Fibroblast of lung (primary cell): Measurements from ENCODE around the gene MCOLN2. TPM values are rescaled to one million over a fixed set of nuclear protein-coding genes. Genes with fewer than 3 reads are reported as not detected.

ENCODE experiments used
- DNase-seq, 2 donors: peaks; one replicate each; pipeline versions ENCODE4 v3.0.0 to v3.0.0-alpha.2; 2010; ENCODE audit warnings: low read depth in 2 of 2
- H2AFZ ChIP-seq: 2 replicates; pipeline ENCODE4 v1.5.1; 2012; ENCODE audit warnings: low read length, control low read depth, inconsistent platforms
- H3K27ac ChIP-seq: 2 replicates; pipeline ENCODE4 v1.5.1; 2011; ENCODE audit warnings: low read length, control low read depth; ENCODE audit not compliant: insufficient read depth
- H3K27me3 ChIP-seq: 2 replicates; pipeline ENCODE4 v1.5.1; 2011; ENCODE audit warnings: mild to moderate bottlenecking, low read length; ENCODE audit not compliant: control insufficient read depth, insufficient read depth
- H3K36me3 ChIP-seq: 2 replicates; pipeline ENCODE4 v1.5.1; 2011; ENCODE audit warnings: low read length; ENCODE audit not compliant: control insufficient read depth, insufficient read depth
- H3K4me1 ChIP-seq: 2 replicates; pipeline ENCODE4 v1.5.1; 2011; ENCODE audit warnings: low read length; ENCODE audit not compliant: control insufficient read depth, insufficient read depth; ENCODE audit errors: extremely low read depth
- H3K4me2 ChIP-seq: 2 replicates; pipeline ENCODE4 v1.5.1; 2011; ENCODE audit warnings: low read length, control low read depth; ENCODE audit not compliant: insufficient read depth; ENCODE audit errors: extremely low read depth
- H3K4me3 ChIP-seq, 4 experiments: fragments of 200-600 bp in 1 of 4; sonication (generic) in 1 of 4; replicated peaks in 1 of 4; 2 replicates each; pipeline ENCODE4 v1.5.1; 2011 to 2016; ENCODE audit warnings: low read length in 4 of 4, low read depth in 3 of 4, mild to moderate bottlenecking in 3 of 4, control low read depth in 2 of 4, inconsistent platforms in 1 of 4, mixed read lengths in 1 of 4; ENCODE audit not compliant: insufficient read depth in 1 of 4; ENCODE audit errors: control extremely low read depth in 1 of 4
- H3K79me2 ChIP-seq: 2 replicates; pipeline ENCODE4 v1.5.1; 2012; ENCODE audit warnings: mild to moderate bottlenecking, low read length, inconsistent platforms; ENCODE audit not compliant: control insufficient read depth, insufficient read depth
- H3K9ac ChIP-seq: 2 replicates; pipeline ENCODE4 v1.5.1; 2011; ENCODE audit warnings: mild to moderate bottlenecking, low read length, control low read depth; ENCODE audit not compliant: insufficient read depth
- H3K9me3 ChIP-seq: 2 replicates; pipeline ENCODE4 v1.5.1; 2012; ENCODE audit warnings: low read depth, low read length; ENCODE audit not compliant: control insufficient read depth, insufficient read depth
- H4K20me1 ChIP-seq: 2 replicates; pipeline ENCODE4 v1.5.1; 2011; ENCODE audit warnings: low read length; ENCODE audit not compliant: control insufficient read depth, insufficient read depth; ENCODE audit errors: extremely low read depth
- CTCF ChIP-seq, 2 donors: IDR thresholded peaks in 1 of 2; conservative IDR thresholded peaks in 1 of 2; 1 replicate in 1 of 2; 2 replicates in 1 of 2; pipeline ENCODE4 v1.5.1; 2011 to 2012; ENCODE audit warnings: low read length in 2 of 2, control low read depth in 1 of 2, inconsistent platforms in 1 of 2, low read depth in 1 of 2, mild to moderate bottlenecking in 1 of 2
- EZH2 ChIP-seq: IDR thresholded peaks from 2 replicates; pipeline ENCODE4 v1.5.1; 2012; ENCODE audit warnings: low read length, control low read depth, mild to moderate bottlenecking; ENCODE audit errors: missing control alignments
- polyA plus RNA-seq, 2 donors: library from polyadenylated mRNA; depleted of rRNA in 1 of 2; stranded (reverse) in 1 of 2; unstranded in 1 of 2; fragments of >200 nt; gene quantifications; 2 replicates each; pipeline ENCODE4 v1.2.1, GENCODE V29; 2011 to 2012; ENCODE audit warnings: missing spikeins in 1 of 2
- total RNA-seq: library from RNA; depleted of rRNA; stranded (reverse); fragments of >200 nt; gene quantifications from 2 replicates; pipeline ENCODE4 v1.2.1, GENCODE V29; 2014

MCOLN2 gene
- total and polyA plus RNA-seq, 2 donors (not counting 1 experiment from before 2014, with no cell fraction given), result 0.44 to 1.5 TPM

- H4K20me1 ChIP-seq, result no peaks in the 10 kb centered on the region
- no peak overlapping the region for H2AFZ ChIP-seq
- H3K4me3 ChIP-seq, result no peak overlapping the region
- H3K36me3 ChIP-seq, result no peaks in the 10 kb centered on the region
- H3K4me2 ChIP-seq, result no peak overlapping the region
- DNase-seq, result no peak
- H3K9me3 ChIP-seq, result no peaks in the 10 kb centered on the region
- no peaks in the 10 kb centered on the region for H3K79me2 ChIP-seq
- H3K9ac ChIP-seq, result no peak overlapping the region
- H3K27me3 ChIP-seq, result no peaks in the 10 kb centered on the region
- no peaks in the 10 kb centered on the region for H3K4me1 ChIP-seq
- no peak overlapping the region for H3K27ac ChIP-seq
- TF ChIP-seq CTCF (conservative IDR thresholded peaks at IDR 0.05 in 1 of 2, IDR thresholded peaks at IDR 0.05 in 1 of 2; ENCODE audit: low read depth in 1 of 2, low read length in 2 of 2) (no peak), EZH2 (no peak)
Observed at GRCh38 chr1:84885469-84885868, 111.4 kb downstream of the MCOLN2 start.

- Histone ChIP-seq H3K9me3 (no peaks in the 10 kb centered on the region), H3K4me1 (no peaks in the 10 kb centered on the region), H3K9ac (no peak overlapping the region), H4K20me1 (no peaks in the 10 kb centered on the region), H3K36me3 (no peaks in the 10 kb centered on the region), H3K79me2 (no peaks in the 10 kb centered on the region), H2AFZ (no peak overlapping the region), H3K27ac (no peak overlapping the region), H3K27me3 (no peaks in the 10 kb centered on the region), H3K4me2 (no peak overlapping the region), H3K4me3 (no peak overlapping the region)
- TF ChIP-seq CTCF (conservative IDR thresholded peaks at IDR 0.05 in 1 of 2, IDR thresholded peaks at IDR 0.05 in 1 of 2; ENCODE audit: low read depth in 1 of 2, low read length in 2 of 2), result peak in 1 of 2 donors; percentile 2
- no peak for TF ChIP-seq EZH2
- peak in 1 of 2 donors; percentile 34 for DNase-seq
Observed at GRCh38 chr1:84884671-84885389, 112.1 kb downstream of the MCOLN2 start.

GRCh38 chr1:84883286-84883685, 113.6 kb downstream of the MCOLN2 start:
- TF ChIP-seq EZH2, result no peak
- no peak for TF ChIP-seq CTCF (conservative IDR thresholded peaks at IDR 0.05 in 1 of 2, IDR thresholded peaks at IDR 0.05 in 1 of 2; ENCODE audit: low read depth in 1 of 2, low read length in 2 of 2)
- Histone ChIP-seq H3K9ac (no peak overlapping the region), H2AFZ (no peak overlapping the region), H3K9me3 (no peaks in the 10 kb centered on the region), H3K27ac (no peak overlapping the region), H3K36me3 (no peaks in the 10 kb centered on the region), H3K4me1 (no peaks in the 10 kb centered on the region), H3K79me2 (no peaks in the 10 kb centered on the region), H3K4me2 (no peak overlapping the region), H3K4me3 (no peak overlapping the region), H3K27me3 (no peaks in the 10 kb centered on the region), H4K20me1 (no peaks in the 10 kb centered on the region)
- DNase-seq, result no peak
